Renal cortical epithelial cell (primary cell): ENCODE data around the gene GCLM. TPM values are rescaled to one million over a fixed set of nuclear protein-coding genes. Genes with fewer than 3 reads are reported as not detected.
"Not testable (repeated sequence)": the region's sequence is repeated elsewhere in the genome, so short reads cannot be mapped to it uniquely, and the experiment has no call there.

Experiments
- DNase-seq: peaks from one replicate; pipeline ENCODE4 v3.0.0-alpha.2; 2011; ENCODE audit warnings: low read depth
- total RNA-seq: library from RNA; depleted of rRNA; stranded (reverse); fragments of >200 nt; gene quantifications from 2 replicates; pipeline ENCODE4 v1.2.3, GENCODE V29; 2014

Gene GCLM
- total RNA-seq, 1 donor from 2014 or later = 31.3 TPM

DNA sequence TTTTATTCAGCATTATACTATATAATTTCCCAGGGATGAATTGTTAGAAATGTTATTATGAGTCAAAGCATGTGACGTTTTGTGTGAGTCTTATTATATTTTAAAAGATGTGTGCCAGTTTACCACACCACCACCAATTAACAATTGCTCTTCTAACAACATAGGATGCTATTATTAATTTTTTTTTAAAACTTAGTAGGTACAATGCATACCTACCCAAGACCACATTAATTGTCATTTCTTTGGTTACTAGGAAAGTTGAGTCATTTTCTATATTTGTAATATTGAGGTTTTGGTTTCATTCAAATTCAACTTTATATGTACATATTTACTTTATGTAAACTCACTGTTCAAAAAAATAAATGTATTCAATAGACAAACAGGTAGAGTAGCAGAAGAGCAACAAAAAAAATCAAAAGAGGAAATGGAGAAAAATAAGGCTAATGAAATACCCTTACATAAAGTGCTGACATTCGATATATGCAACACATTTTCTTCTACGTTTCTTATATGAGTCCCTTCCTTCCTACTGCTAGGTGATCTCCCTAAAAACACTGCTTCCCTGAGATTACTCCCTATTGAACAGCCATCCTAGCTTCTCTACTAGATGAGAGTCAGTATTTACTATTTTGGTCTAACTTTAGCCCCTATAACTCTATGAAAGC is 9.6 kb downstream of the GCLM start:
- no peak for DNase-seq

- no peak for DNase-seq
Observed at GRCh38 chr1:93888900-93889299, 20.3 kb downstream of the GCLM start.

- no peak for DNase-seq
Observed at GRCh38 chr1:93882269-93882668, 27.0 kb downstream of the GCLM start.

- no peak for DNase-seq
Observed at GRCh38 chr1:93880731-93881130, 28.5 kb downstream of the GCLM start.

DNA sequence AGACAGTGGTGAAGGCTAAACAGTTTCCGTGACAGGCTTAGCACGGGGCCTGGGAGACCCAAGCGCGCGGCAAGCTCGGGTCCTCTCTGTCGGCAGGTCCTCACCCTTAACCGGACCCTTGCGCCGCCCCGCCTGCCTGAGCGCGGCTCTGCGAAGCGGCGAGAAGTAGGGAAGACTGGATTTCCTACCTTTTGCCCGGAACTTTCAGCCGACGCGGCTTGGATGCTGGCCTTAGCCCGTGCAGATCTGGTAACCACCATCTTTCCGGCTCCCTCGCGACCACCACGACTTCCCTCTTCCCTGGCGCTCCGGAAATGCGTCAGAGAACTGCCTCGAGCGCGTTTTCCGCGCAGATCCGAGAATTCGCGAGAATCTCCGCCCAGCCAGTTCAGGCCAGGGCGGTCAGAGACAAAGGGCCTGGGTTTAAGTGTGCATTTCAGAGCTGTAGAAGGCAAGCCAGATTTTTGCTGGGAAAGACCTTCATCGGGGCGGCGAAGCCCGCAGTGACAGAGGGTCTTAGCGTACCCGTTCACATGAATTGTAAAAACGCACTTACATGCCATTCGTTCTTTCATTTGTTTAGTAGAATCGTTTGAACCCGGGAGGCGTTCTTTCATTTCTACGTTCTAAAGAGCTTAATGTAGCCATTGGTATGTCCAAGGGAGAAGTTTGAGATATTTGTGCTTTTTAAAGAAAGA is 30.2 kb downstream of the GCLM start, which contains the start of gene DNTTIP2:
DNTTIP2 (minus strand) TSS at position 318 of the 698 bp plus-strand sequence; CDS start at position 260, 58 bp downstream.
- peak; percentile 78 for DNase-seq

GRCh38 chr1:93878501-93878888 is 30.7 kb downstream of the GCLM start:
- peak; percentile 21 for DNase-seq

DNA sequence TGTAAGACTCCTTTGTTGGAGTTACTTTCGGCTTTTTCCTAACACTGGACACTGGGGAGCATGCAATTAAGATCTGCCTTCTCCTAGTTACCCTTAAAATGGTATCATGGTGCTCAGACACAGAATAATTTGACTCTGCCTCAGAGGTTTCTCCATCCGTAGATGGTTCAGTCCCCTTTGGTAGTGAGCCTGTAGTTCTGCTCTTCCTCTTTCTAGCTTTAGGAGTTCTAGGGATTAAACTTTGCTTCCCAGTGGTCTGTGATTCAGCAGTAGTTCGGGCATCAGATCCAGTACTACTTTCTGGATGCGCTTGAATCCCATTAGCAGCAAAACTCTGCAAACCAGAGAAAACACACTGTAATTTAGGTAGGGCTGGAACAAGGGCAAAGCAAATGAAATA is 31.7 kb downstream of the GCLM start:
- DNase-seq = no peak

- DNase-seq = no peak
Observed at GRCh38 chr1:93876244-93876643, 33.0 kb downstream of the GCLM start.

- peak; percentile 30 for DNase-seq
Observed at GRCh38 chr1:93874025-93874651, 35.1 kb downstream of the GCLM start.

DNA sequence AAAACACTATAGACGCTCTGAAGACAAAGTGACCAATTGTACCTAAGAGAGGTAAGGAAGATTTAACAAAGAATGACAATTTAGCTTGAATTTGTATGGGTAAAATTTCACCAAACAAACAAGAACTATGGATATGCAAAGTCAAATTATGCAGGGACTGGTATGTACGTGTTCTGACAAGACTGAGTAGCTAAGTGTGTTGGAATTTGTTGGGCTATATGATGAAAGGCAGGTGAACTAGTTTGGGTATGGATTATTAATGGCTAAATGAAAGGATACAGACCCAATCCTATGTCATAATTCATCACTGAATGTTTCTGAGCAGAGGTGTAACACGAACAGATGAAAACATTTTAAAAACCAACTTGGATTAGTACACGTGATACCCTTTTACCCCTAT is 37.9 kb downstream of the GCLM start:
- no peak for DNase-seq

- no peak for DNase-seq
Observed at GRCh38 chr1:93869653-93870052, 39.6 kb downstream of the GCLM start.

GRCh38 chr1:93868492-93868891 is 40.7 kb downstream of the GCLM start:
- not testable (repeated sequence) for DNase-seq

- DNase-seq = no peak
Observed at GRCh38 chr1:93865253-93865652, 44.0 kb downstream of the GCLM start.

- DNase-seq = no peak
Observed at GRCh38 chr1:93864175-93864574, 45.1 kb downstream of the GCLM start.

DNA sequence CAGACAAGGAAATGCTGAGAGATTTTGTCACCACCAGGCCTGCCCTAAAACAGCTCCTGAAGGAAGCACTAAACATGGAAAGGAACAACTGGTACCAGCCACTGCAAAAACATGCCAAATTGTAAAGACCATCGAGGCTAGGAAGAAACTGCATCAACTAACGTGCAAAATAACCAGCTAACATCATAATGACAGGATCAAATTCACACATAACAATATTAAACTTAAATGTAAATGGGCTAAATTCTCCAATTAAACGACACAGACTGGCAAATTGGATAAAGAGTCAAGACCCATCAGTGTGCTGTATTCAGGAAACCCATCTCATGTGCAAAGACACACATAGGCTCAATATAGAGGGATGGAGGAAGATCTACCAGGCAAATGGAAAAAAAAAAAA is 51.6 kb downstream of the GCLM start:
- not testable (repeated sequence) for DNase-seq

DNA sequence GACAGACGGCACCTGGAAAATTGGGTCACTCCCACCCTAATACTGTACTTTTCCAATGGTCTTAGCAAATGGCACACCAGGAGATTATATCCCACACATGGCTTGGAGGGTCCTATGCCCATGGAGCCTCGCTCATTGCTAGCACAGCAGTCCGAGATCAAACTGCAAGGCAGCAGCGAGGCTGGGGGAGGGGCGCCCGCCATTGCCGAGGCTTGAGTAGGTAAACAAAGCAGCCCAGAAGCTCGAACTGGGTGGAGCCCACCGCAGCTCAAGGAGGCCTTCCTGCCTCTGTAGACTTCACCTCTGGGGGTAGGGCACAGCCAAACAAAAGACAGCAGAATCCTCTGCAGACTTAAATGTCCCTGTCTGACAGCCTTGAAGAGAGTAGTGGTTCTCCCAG is 53.2 kb downstream of the GCLM start:
- DNase-seq = not testable (repeated sequence)

GRCh38 chr1:93853940-93854339 is 55.3 kb downstream of the GCLM start:
- no peak for DNase-seq

DNA sequence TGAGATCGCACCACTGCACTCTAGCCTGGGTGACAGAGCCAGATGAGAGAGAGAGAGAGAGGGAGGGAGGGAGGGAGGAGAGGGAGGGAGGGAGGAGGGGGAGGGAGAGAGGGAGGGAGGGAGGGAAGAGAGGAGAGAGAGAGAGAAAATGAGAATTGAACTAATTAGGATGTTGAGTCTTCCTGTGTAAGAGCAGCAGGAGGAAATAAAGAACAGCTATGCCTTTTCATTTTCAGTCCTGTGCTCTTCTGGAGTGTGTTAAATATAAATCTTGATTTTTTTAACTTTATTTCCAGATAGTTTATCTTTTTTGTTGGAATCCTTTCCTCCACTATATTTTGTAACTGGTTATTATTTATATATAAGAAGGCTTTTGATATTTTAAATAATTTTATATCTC is 57.4 kb downstream of the GCLM start:
- no peak for DNase-seq

- DNase-seq = no peak
Observed at GRCh38 chr1:93851327-93851712, 57.9 kb downstream of the GCLM start.

DNA sequence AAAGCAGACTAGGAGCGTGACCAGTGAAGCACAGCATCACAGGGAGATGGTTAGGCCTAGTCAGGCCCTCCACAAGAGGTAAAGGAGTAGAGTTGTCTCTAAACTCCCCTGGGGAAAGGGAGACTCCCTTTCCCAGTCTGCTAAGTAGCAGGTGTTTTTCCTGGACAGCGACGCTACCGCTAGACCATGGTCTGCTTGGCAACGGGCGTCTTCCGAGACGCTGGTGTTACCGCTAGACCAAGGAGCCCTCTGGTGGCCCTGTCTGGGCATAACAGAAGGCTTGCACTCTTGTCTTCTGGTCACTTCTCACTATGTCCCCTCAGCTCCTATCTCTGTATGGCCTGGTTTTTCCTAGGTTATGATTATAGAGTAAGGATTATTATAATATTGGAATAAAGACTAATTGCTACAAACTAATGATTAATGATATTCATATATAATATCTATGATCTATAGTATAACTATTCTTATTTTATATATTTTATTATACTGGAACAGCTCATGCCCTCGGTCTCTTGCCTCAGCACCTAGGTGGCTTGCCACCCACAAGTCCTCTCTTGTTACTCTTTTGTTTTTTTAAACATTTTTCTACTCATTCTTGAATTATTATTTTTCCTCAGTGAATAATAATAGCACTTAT is 58.4 kb downstream of the GCLM start:
- peak; percentile 52 for DNase-seq

DNA sequence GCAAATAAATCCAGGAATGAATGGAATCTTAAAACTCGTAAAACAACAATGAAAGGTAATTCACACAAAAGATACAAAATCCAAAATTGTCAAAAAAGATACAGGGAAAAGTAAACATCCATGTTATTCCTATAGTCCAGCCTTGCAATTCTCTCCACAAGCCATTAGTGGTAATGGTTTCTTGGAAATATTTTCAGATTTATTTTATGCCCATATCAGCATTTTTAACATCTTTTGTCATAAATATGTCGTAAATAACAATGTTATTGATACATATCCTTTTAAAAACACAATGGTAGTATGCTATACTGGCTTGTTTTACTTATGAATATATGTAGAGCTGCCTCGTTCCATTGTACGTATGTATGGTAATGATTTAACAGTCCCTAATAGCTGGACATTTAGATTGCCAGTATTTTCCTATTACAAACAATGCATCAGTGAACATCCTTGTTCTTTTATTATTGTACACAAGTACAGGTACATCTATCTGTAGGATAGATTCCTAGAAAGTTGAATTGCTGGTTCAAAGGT is 60.8 kb downstream of the GCLM start:
- no peak for DNase-seq

- DNase-seq = peak; percentile 40
Observed at GRCh38 chr1:93847811-93848288, 61.4 kb downstream of the GCLM start.
